ENCODE measurements around the gene RAB11FIP4. TPM values are rescaled to one million over a fixed set of nuclear protein-coding genes. Genes with fewer than 3 reads are reported as not detected.

The RAB11FIP4 gene
- total and polyA plus RNA-seq, 2 of the 8 experiments (the other 6 are each of a cell fraction or from before 2014, with no cell fraction given): 21.7 to 53.2 TPM

GRCh38 chr17:31374094-31374447 is 17.4 kb upstream of the RAB11FIP4 start:
- FAIRE-seq: no peak
- Histone ChIP-seq H2AFZ (ENCODE audit: low read length) (no peak overlapping the region), H3K23me2 (ENCODE audit: low read depth, low read length) (no peaks in the 10 kb centered on the region), H3K36me3 (ENCODE audit: control insufficient read depth in 2 of 4, insufficient read depth in 4 of 4, low read length in 3 of 4) (no peaks in the 10 kb centered on the region), H3K27me3 (replicated peaks in 1 of 4; ENCODE audit: control insufficient read depth in 3 of 4, extremely low read depth in 1 of 4, insufficient read depth in 3 of 4, low read length in 3 of 4) (no peaks in the 10 kb centered on the region), H2BK20ac (ENCODE audit: low read length) (no peak overlapping the region), H3K14ac (ENCODE audit: insufficient read length) (no peak overlapping the region), H3K4me2 (ENCODE audit: insufficient read depth in 1 of 2, low read depth in 2 of 2, low read length in 2 of 2) (no peak overlapping the region), H3K4me3 (ENCODE audit: extremely low read depth in 1 of 4, insufficient read depth in 2 of 4, low read depth in 3 of 4, low read length in 4 of 4) (no peak overlapping the region), H4K91ac (replicated peaks; ENCODE audit: insufficient read length, low read length) (no peak overlapping the region), H3K4ac (replicated peaks; ENCODE audit: insufficient read length, low read depth, low read length) (no peak overlapping the region), H4K8ac (ENCODE audit: extremely low read depth, insufficient read depth, low read length) (no peak overlapping the region), H3K23ac (ENCODE audit: insufficient read length) (no peak overlapping the region), H4K20me1 (replicated peaks in 1 of 2; ENCODE audit: control insufficient read depth in 1 of 2, insufficient read depth in 2 of 2, low read length in 2 of 2) (no peaks in the 10 kb centered on the region), H2BK120ac (replicated peaks; ENCODE audit: low read depth, low read length) (no peak overlapping the region), H3K79me2 (ENCODE audit: control insufficient read depth in 1 of 2, insufficient read depth in 2 of 2, low read length in 2 of 2) (no peaks in the 10 kb centered on the region), H3K9me3 (ENCODE audit: insufficient read depth in 2 of 2, low read depth in 1 of 2, low read length in 1 of 2) (no peaks in the 10 kb centered on the region), H2BK5ac (ENCODE audit: low read depth, low read length) (no peak overlapping the region), H2AK5ac (ENCODE audit: low read depth, low read length) (no peak overlapping the region), H3K27ac (ENCODE audit: low read depth, low read length) (no peak overlapping the region), H2BK12ac (ENCODE audit: low read depth, low read length) (no peak overlapping the region), H4K5ac (ENCODE audit: insufficient read length, low read depth, low read length) (no peak overlapping the region), H2BK15ac (ENCODE audit: low read length) (no peak overlapping the region), H3K9ac (replicated peaks in 1 of 4; ENCODE audit: extremely low read depth in 1 of 4, low read depth in 3 of 4, low read length in 3 of 4) (no peak overlapping the region), H3K56ac (replicated peaks; ENCODE audit: insufficient read length, low read depth, low read length) (no peak overlapping the region), H3K79me1 (ENCODE audit: low read depth, low read length) (no peaks in the 10 kb centered on the region; the same call in 1 of the 2 replicates), H3K4me1 (replicated peaks in 1 of 4; ENCODE audit: control insufficient read depth in 3 of 4, insufficient read depth in 4 of 4, low read length in 3 of 4) (peaks cover 3 to 10% (median 6%) of the 10 kb centered on the region in 4 experiments), H3K18ac (ENCODE audit: extremely low read depth, low read length) (no peak overlapping the region)
- ChIA-PET CTCF (ENCODE audit: partially characterized antibody) (interaction anchor here (1.0 to 1.9 kb wide), 4 partner anchors 14 to 153 kb away, joined by 3 to 6 read pairs (median 4); no protein-coding TSS in a partner anchor), POLR2A (ENCODE audit: partially characterized antibody) (no interaction called here)
- no peak for TF ChIP-seq CBX8 (IDR thresholded peaks at IDR 0.05; ENCODE audit: borderline replicate concordance, low read depth, low read length)
- TF ChIP-seq RXRA (IDR thresholded peaks at IDR 0.05; ENCODE audit: insufficient read depth, low read depth, low read length): no peak
- no peak for TF ChIP-seq USF2 (IDR thresholded peaks at IDR 0.05; ENCODE audit: low read length)
- TF ChIP-seq TAF7 (optimal IDR thresholded peaks at IDR 0.05; ENCODE audit: borderline replicate concordance, low read depth, low read length): no peak
- no peak for TF ChIP-seq MAFK (IDR thresholded peaks at IDR 0.05; ENCODE audit: low read depth, low read length)
- 93% methylated on average over 6 of the region's 6 CpGs; no CpG with 5 or more reads in 1 of the 2 experiments for WGBS, 2 experiments (ENCODE audit: extremely low coverage in 1 of 2, insufficient coverage in 1 of 2, insufficient read length in 1 of 2, insufficient replicate concordance in 2 of 2, low coverage in 1 of 2, low lambda C conversion rate in 2 of 2, missing lambda C conversion rate in 1 of 2)
- DNase-seq (ENCODE audit: low read depth in 1 of 2, low spot score in 2 of 2): no peak
